ENCODE results near the gene CDH22. TPM values are rescaled to one million over a fixed set of nuclear protein-coding genes. Genes with fewer than 3 reads are reported as not detected.

Gene CDH22
- total and polyA plus RNA-seq, 10 of the 15 experiments (the other 5 are each of a cell fraction or from before 2014, with no cell fraction given) = not detected

DNA sequence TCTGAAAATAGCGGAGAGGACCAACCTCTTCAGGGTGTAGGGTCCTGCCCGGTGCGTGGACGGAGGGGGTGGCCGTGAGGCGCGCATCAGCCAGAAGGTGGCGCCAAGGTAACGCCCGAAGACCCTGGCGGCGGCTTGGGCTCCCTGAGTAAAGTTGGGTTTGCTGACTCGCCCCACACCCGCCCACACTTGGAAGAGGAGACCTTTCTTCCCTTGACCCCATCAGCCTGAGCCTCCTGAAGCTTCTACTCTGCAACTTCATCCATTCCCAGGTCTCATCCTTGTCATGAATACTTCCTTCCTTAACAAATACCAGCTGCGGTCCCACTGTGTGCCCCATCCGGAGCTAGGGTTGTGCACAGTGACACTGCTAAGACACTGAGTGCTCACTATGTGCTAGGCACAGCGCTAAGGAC is 175.6 kb downstream of the CDH22 start (continued):
- TF ChIP-seq, protein P1, sequence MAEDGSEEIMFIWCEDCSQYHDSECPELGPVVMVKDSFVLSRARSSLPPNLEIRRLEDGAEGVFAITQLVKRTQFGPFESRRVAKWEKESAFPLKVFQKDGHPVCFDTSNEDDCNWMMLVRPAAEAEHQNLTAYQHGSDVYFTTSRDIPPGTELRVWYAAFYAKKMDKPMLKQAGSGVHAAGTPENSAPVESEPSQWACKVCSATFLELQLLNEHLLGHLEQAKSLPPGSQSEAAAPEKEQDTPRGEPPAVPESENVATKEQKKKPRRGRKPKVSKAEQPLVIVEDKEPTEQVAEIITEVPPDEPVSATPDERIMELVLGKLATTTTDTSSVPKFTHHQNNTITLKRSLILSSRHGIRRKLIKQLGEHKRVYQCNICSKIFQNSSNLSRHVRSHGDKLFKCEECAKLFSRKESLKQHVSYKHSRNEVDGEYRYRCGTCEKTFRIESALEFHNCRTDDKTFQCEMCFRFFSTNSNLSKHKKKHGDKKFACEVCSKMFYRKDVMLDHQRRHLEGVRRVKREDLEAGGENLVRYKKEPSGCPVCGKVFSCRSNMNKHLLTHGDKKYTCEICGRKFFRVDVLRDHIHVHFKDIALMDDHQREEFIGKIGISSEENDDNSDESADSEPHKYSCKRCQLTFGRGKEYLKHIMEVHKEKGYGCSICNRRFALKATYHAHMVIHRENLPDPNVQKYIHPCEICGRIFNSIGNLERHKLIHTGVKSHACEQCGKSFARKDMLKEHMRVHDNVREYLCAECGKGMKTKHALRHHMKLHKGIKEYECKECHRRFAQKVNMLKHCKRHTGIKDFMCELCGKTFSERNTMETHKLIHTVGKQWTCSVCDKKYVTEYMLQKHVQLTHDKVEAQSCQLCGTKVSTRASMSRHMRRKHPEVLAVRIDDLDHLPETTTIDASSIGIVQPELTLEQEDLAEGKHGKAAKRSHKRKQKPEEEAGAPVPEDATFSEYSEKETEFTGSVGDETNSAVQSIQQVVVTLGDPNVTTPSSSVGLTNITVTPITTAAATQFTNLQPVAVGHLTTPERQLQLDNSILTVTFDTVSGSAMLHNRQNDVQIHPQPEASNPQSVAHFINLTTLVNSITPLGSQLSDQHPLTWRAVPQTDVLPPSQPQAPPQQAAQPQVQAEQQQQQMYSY (CRISPR knock-in tag; IDR thresholded peaks at IDR 0.05) = 0 out of 2 replicates have a peak, but pooled peaks have one; percentile 4
- no peak; the same call in 1 of the 2 replicates for TF ChIP-seq POLR2AphosphoS5 (IDR thresholded peaks at IDR 0.05; ENCODE audit: low read length)
- no peak for TF ChIP-seq STAT1 (conservative IDR thresholded peaks at IDR 0.05)
- peak; percentile 80 for TF ChIP-seq RAD21 (IDR thresholded peaks at IDR 0.05; ENCODE audit: insufficient read depth, low read depth, low read length)
- TF ChIP-seq BRCA1 (IDR thresholded peaks at IDR 0.05; ENCODE audit: low read depth, low read length) = no peak
- no peak for TF ChIP-seq TBL1XR1 (IDR thresholded peaks at IDR 0.05; ENCODE audit: low read depth, low read length)
- TF ChIP-seq, protein P2, sequence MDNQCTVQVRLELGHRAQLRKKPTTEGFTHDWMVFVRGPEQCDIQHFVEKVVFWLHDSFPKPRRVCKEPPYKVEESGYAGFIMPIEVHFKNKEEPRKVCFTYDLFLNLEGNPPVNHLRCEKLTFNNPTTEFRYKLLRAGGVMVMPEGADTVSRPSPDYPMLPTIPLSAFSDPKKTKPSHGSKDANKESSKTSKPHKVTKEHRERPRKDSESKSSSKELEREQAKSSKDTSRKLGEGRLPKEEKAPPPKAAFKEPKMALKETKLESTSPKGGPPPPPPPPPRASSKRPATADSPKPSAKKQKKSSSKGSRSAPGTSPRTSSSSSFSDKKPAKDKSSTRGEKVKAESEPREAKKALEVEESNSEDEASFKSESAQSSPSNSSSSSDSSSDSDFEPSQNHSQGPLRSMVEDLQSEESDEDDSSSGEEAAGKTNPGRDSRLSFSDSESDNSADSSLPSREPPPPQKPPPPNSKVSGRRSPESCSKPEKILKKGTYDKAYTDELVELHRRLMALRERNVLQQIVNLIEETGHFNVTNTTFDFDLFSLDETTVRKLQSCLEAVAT (IDR thresholded peaks at IDR 0.05) = no peak
- TF ChIP-seq, protein P3, sequence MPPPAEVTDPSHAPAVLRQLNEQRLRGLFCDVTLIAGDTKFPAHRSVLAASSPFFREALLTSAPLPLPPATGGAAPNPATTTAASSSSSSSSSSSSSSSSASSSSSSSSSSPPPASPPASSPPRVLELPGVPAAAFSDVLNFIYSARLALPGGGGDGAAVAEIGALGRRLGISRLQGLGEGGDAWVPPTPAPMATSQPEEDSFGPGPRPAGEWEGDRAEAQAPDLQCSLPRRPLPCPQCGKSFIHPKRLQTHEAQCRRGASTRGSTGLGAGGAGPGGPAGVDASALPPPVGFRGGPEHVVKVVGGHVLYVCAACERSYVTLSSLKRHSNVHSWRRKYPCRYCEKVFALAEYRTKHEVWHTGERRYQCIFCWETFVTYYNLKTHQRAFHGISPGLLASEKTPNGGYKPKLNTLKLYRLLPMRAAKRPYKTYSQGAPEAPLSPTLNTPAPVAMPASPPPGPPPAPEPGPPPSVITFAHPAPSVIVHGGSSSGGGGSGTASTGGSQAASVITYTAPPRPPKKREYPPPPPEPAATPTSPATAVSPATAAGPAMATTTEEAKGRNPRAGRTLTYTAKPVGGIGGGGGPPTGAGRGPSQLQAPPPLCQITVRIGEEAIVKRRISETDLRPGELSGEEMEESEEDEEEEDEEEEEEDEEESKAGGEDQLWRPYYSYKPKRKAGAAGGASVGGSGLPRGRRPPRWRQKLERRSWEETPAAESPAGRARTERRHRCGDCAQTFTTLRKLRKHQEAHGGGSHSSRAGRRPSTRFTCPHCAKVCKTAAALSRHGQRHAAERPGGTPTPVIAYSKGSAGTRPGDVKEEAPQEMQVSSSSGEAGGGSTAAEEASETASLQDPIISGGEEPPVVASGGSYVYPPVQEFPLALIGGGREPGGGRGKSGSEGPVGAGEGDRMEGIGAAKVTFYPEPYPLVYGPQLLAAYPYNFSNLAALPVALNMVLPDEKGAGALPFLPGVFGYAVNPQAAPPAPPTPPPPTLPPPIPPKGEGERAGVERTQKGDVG (CRISPR knock-in tag; IDR thresholded peaks at IDR 0.05) = no peak
- no peak for TF ChIP-seq SPI1 (IDR thresholded peaks at IDR 0.05; ENCODE audit: borderline replicate concordance, insufficient read depth, low read depth, low read length)
- no peak for TF ChIP-seq TCF7 (IDR thresholded peaks at IDR 0.05; ENCODE audit: borderline replicate concordance)
- TF ChIP-seq EP300 (IDR thresholded peaks at IDR 0.05; ENCODE audit: borderline replicate concordance in 1 of 2, control insufficient read depth in 1 of 2, low read depth in 2 of 2, low read length in 2 of 2) = no peak
- TF ChIP-seq ZNF274 (IDR thresholded peaks at IDR 0.05; ENCODE audit: insufficient read depth, insufficient read length) = no peak
- TF ChIP-seq LARP7 (IDR thresholded peaks at IDR 0.05) = no peak
- no peak for TF ChIP-seq CBX3 (IDR thresholded peaks at IDR 0.05; ENCODE audit: borderline replicate concordance, low read depth)
- TF ChIP-seq NR2C2 (IDR thresholded peaks at IDR 0.05; ENCODE audit: borderline replicate concordance, control insufficient read depth, insufficient read length, low read depth) = no peak
- no peak for TF ChIP-seq MTA2 (IDR thresholded peaks at IDR 0.05; ENCODE audit: low read depth)
- TF ChIP-seq, protein P4, sequence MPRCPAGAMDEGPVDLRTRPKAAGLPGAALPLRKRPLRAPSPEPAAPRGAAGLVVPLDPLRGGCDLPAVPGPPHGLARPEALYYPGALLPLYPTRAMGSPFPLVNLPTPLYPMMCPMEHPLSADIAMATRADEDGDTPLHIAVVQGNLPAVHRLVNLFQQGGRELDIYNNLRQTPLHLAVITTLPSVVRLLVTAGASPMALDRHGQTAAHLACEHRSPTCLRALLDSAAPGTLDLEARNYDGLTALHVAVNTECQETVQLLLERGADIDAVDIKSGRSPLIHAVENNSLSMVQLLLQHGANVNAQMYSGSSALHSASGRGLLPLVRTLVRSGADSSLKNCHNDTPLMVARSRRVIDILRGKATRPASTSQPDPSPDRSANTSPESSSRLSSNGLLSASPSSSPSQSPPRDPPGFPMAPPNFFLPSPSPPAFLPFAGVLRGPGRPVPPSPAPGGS (IDR thresholded peaks at IDR 0.05; ENCODE audit: borderline replicate concordance, insufficient read depth, low read depth, low read length, poor library complexity, severe bottlenecking) = peak; percentile 55
- TF ChIP-seq DPF2 (IDR thresholded peaks at IDR 0.05) = peak; percentile 82
- TF ChIP-seq MTA3 (IDR thresholded peaks at IDR 0.05; ENCODE audit: borderline replicate concordance, low read length) = peak; percentile 24
- TF ChIP-seq RFX5 (IDR thresholded peaks at IDR 0.05; ENCODE audit: low read depth, low read length) = no peak
- TF ChIP-seq BHLHE40 (IDR thresholded peaks at IDR 0.05; ENCODE audit: borderline replicate concordance in 1 of 2, low read depth in 2 of 2, low read length in 1 of 2) = 0 out of 4 replicates have a peak, but pooled peaks of 1 of the 2 experiments have one; percentile 6
- peak; percentile 17; the same call in 1 of the 2 replicates for TF ChIP-seq RUNX3 (IDR thresholded peaks at IDR 0.05; ENCODE audit: low read length)

Measured in GM12878 (cell line).